SK-N-SH treated with all-trans-retinoic acid at 6 μM for 48 hours (cell line): ENCODE measurements around the gene CTPS2.
A peak's percentile ranks its signal among the peaks of the same experiment; 100 is the strongest.
"Not testable (repeated sequence)": the region's sequence is repeated elsewhere in the genome, so short reads cannot be mapped to it uniquely, and the experiment has no call there.

Experiments used
- ATAC-seq: fragments of 200-7000 bp; cut with Tn5 transposase; 3 replicates; pipeline ENCODE4 v1.9.1; 2020; ENCODE audit warnings: mild to moderate bottlenecking, moderate library complexity
- ARNTL ChIP-seq: fragments of 450-650 bp; formaldehyde crosslinking; IDR thresholded peaks from 2 replicates; pipeline ENCODE4 v1.5.0; 2020; ENCODE audit warnings: low read depth, mild to moderate bottlenecking, moderate library complexity, borderline replicate concordance
- BACH2 ChIP-seq: fragments of 250-450 bp; sonication (Bioruptor Pico); IDR thresholded peaks from 2 replicates; pipeline ENCODE4 v1.9.0; 2021; ENCODE audit warnings: mild to moderate bottlenecking, borderline replicate concordance
- CSDC2 ChIP-seq: fragments of 250-450 bp; sonication (Bioruptor Pico); IDR thresholded peaks from 2 replicates; pipeline ENCODE4 v1.5.0; 2020; ENCODE audit warnings: mild to moderate bottlenecking, moderate library complexity
- ISL1 ChIP-seq: fragments of 250-450 bp; sonication (Bioruptor Pico); IDR thresholded peaks from 2 replicates; pipeline ENCODE4 v2.1.2; 2022; ENCODE audit warnings: mild to moderate bottlenecking, moderate library complexity
- OSR1 ChIP-seq: fragments of 250-450 bp; sonication (Bioruptor Pico); IDR thresholded peaks from 2 replicates; pipeline ENCODE4 v1.8.0; 2022; ENCODE audit warnings: moderate library complexity, mild to moderate bottlenecking, inconsistent platforms
- PPARA ChIP-seq: fragments of 250-450 bp; sonication (Bioruptor Pico); IDR thresholded peaks from 2 replicates; pipeline ENCODE4 v1.5.0; 2020; ENCODE audit warnings: mild to moderate bottlenecking, borderline replicate concordance
- SNAI2 ChIP-seq: fragments of 250-450 bp; sonication (Bioruptor Pico); IDR thresholded peaks from 2 replicates; pipeline ENCODE4 v1.5.0; 2020; ENCODE audit warnings: mild to moderate bottlenecking, moderate library complexity
- TCF4 ChIP-seq: fragments of 250-450 bp; sonication (Bioruptor Pico); IDR thresholded peaks from 2 replicates; pipeline ENCODE4 v1.8.0; 2021; ENCODE audit warnings: mild to moderate bottlenecking, moderate library complexity, borderline replicate concordance
- ZFP3 ChIP-seq: fragments of 250-450 bp; sonication (Bioruptor Pico); IDR thresholded peaks from 2 replicates; pipeline ENCODE4 v1.5.0; 2020; ENCODE audit warnings: mild to moderate bottlenecking, moderate library complexity
- ZNF70 ChIP-seq: fragments of 450-650 bp; formaldehyde crosslinking; IDR thresholded peaks from 2 replicates; pipeline ENCODE4 v1.5.0; 2020; ENCODE audit warnings: mild to moderate bottlenecking, moderate library complexity
- TF ChIP-seq, protein P1 (sequence below): fragments of 250-450 bp; sonication (Bioruptor Pico); IDR thresholded peaks from 2 replicates; pipeline ENCODE4 v1.5.0; 2020; ENCODE audit warnings: mild to moderate bottlenecking, moderate library complexity
- TF ChIP-seq, protein P2 (sequence below): fragments of 250-450 bp; sonication (Bioruptor Pico); IDR thresholded peaks from 2 replicates; pipeline ENCODE4 v1.8.0; 2020; ENCODE audit warnings: mild to moderate bottlenecking, moderate library complexity, borderline replicate concordance
- TF ChIP-seq, protein P3 (sequence below): fragments of 250-450 bp; sonication (Bioruptor Pico); IDR thresholded peaks from 2 replicates; pipeline ENCODE4 v1.5.1; 2021; ENCODE audit warnings: mild to moderate bottlenecking, moderate library complexity
- TF ChIP-seq, protein P4 (sequence below): fragments of 250-450 bp; sonication (Bioruptor Pico); IDR thresholded peaks from 2 replicates; pipeline ENCODE4 v1.8.0; 2021; ENCODE audit warnings: low read depth, mild to moderate bottlenecking, moderate library complexity, borderline replicate concordance
- TF ChIP-seq, protein P5 (sequence below): fragments of 250-450 bp; sonication (Bioruptor Pico); IDR thresholded peaks from 2 replicates; pipeline ENCODE4 v1.5.1; 2020; ENCODE audit warnings: low read depth, mild to moderate bottlenecking, moderate library complexity

Gene CTPS2, protein sequence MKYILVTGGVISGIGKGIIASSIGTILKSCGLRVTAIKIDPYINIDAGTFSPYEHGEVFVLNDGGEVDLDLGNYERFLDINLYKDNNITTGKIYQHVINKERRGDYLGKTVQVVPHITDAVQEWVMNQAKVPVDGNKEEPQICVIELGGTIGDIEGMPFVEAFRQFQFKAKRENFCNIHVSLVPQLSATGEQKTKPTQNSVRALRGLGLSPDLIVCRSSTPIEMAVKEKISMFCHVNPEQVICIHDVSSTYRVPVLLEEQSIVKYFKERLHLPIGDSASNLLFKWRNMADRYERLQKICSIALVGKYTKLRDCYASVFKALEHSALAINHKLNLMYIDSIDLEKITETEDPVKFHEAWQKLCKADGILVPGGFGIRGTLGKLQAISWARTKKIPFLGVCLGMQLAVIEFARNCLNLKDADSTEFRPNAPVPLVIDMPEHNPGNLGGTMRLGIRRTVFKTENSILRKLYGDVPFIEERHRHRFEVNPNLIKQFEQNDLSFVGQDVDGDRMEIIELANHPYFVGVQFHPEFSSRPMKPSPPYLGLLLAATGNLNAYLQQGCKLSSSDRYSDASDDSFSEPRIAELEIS

DNA sequence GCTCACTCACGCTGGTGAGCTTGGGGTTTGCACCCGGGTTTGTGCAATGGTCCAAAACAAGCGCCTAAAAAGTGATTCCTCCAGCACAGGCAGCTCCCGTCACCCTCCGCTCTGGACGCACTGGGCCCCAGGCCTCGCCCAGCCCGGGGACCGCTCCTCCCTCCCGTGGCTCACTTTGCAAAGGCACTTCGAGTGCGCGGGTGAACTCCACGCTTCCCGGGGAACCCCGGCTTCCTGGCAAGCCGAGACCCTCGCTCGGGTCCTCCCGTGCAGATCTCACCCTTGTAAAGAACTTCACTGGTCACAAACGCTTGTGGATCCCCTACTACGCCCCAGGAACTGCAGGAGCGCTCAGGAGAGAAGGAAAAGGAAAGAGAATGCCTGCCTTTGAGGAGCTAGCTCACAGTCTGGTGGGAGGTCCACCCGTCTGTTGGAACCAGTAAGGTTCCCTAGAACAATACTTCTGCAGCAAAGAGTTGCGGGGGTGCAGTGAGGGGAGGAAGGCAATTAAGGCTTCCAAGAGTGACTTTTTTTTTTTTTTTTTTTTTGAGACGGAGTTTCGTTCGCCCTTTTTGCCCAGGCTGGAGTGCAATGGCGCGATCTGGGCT, at the start of gene CTPS2:
TSS of gene CTPS2 (minus strand) at position 122 of the 608 bp plus-strand sequence. CDS start 9,767 bp downstream, outside the sequence.
- TF ChIP-seq, protein P1, sequence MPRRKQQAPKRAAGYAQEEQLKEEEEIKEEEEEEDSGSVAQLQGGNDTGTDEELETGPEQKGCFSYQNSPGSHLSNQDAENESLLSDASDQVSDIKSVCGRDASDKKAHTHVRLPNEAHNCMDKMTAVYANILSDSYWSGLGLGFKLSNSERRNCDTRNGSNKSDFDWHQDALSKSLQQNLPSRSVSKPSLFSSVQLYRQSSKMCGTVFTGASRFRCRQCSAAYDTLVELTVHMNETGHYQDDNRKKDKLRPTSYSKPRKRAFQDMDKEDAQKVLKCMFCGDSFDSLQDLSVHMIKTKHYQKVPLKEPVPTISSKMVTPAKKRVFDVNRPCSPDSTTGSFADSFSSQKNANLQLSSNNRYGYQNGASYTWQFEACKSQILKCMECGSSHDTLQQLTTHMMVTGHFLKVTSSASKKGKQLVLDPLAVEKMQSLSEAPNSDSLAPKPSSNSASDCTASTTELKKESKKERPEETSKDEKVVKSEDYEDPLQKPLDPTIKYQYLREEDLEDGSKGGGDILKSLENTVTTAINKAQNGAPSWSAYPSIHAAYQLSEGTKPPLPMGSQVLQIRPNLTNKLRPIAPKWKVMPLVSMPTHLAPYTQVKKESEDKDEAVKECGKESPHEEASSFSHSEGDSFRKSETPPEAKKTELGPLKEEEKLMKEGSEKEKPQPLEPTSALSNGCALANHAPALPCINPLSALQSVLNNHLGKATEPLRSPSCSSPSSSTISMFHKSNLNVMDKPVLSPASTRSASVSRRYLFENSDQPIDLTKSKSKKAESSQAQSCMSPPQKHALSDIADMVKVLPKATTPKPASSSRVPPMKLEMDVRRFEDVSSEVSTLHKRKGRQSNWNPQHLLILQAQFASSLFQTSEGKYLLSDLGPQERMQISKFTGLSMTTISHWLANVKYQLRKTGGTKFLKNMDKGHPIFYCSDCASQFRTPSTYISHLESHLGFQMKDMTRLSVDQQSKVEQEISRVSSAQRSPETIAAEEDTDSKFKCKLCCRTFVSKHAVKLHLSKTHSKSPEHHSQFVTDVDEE, result no peak
- TF ChIP-seq, protein P2, sequence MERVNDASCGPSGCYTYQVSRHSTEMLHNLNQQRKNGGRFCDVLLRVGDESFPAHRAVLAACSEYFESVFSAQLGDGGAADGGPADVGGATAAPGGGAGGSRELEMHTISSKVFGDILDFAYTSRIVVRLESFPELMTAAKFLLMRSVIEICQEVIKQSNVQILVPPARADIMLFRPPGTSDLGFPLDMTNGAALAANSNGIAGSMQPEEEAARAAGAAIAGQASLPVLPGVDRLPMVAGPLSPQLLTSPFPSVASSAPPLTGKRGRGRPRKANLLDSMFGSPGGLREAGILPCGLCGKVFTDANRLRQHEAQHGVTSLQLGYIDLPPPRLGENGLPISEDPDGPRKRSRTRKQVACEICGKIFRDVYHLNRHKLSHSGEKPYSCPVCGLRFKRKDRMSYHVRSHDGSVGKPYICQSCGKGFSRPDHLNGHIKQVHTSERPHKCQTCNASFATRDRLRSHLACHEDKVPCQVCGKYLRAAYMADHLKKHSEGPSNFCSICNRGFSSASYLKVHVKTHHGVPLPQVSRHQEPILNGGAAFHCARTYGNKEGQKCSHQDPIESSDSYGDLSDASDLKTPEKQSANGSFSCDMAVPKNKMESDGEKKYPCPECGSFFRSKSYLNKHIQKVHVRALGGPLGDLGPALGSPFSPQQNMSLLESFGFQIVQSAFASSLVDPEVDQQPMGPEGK (CRISPR knock-in tag), result no peak
- TF ChIP-seq ZNF70 (CRISPR knock-in tag) (no peak), TCF4 (CRISPR knock-in tag) (no peak), PPARA (CRISPR knock-in tag) (no peak), OSR1 (CRISPR knock-in tag) (no peak), BACH2 (CRISPR knock-in tag) (no peak), ARNTL (CRISPR knock-in tag) (no peak), CSDC2 (CRISPR knock-in tag) (no peak), SNAI2 (no peak)
- TF ChIP-seq, protein P3, sequence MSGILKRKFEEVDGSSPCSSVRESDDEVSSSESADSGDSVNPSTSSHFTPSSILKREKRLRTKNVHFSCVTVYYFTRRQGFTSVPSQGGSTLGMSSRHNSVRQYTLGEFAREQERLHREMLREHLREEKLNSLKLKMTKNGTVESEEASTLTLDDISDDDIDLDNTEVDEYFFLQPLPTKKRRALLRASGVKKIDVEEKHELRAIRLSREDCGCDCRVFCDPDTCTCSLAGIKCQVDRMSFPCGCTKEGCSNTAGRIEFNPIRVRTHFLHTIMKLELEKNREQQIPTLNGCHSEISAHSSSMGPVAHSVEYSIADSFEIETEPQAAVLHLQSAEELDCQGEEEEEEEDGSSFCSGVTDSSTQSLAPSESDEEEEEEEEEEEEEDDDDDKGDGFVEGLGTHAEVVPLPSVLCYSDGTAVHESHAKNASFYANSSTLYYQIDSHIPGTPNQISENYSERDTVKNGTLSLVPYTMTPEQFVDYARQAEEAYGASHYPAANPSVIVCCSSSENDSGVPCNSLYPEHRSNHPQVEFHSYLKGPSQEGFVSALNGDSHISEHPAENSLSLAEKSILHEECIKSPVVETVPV (CRISPR knock-in tag), result no peak
- ATAC-seq, result peak; percentile 96

DNA sequence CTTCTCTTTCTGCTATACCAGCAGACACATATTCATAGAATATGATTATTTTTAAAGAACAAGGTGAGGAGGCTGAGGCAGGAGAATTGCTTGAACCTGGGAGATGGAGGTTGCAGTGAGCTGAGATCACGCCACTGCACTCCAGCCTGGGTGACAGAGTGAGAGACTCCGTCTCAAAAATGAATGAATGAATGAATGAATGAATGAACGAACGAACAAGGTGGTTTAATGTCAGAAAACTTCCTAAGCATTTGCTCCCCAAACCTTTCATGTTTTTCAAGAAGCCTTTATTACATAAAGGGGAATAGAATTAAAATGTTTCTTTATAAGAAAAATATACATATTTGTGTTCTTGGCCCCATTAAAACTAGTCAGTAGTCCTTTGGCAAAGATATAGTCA, 49.0 kb upstream of the CTPS2 start:
- ATAC-seq, result not testable (repeated sequence)

DNA sequence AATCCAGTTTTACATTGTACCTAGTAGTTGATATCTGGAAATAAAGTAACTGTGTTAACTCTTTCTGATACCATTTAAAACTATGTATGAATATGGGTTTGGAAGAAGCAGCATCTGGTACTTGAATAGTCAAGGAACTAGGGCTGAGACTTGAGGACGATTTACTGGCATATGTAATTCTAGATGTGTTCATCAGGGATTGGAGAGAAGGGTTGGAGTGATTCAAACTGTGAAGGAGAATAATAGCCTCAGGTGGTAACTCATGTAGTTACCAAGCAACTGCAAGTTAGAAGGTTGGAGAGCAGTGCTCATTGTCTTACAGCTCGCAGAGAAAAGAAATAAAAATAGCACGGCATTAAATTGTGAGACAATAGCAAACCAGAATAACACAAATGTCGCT, 44.3 kb upstream of the CTPS2 start:
- TF ChIP-seq, protein P4, sequence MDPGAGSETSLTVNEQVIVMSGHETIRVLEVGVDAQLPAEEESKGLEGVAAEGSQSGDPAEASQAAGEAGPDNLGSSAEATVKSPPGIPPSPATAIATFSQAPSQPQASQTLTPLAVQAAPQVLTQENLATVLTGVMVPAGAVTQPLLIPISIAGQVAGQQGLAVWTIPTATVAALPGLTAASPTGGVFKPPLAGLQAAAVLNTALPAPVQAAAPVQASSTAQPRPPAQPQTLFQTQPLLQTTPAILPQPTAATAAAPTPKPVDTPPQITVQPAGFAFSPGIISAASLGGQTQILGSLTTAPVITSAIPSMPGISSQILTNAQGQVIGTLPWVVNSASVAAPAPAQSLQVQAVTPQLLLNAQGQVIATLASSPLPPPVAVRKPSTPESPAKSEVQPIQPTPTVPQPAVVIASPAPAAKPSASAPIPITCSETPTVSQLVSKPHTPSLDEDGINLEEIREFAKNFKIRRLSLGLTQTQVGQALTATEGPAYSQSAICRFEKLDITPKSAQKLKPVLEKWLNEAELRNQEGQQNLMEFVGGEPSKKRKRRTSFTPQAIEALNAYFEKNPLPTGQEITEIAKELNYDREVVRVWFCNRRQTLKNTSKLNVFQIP (CRISPR knock-in tag), result no peak
- no peak for TF ChIP-seq ISL1
- no peak for ATAC-seq

DNA sequence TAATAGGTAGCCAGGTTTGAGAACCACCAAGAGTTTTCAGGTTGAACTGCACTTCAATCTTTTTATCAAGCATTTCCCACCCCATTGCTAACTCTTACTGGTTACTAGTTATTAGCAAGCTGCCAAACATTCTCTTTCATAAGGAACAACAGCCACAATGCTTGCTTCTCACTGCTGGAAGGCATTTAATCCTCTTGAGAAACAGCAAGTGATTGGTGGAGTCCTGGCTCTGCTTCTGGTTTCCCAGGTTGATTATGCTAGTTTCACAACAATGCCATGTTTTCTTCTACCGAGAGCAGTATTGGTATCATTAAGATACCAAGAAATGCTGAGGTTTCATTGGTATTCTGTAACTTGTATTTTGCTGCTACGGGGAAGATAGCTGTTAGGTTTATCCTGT, 41.5 kb upstream of the CTPS2 start:
- no peak for ATAC-seq
- TF ChIP-seq ZFP3, result no peak
- TF ChIP-seq, protein P5, sequence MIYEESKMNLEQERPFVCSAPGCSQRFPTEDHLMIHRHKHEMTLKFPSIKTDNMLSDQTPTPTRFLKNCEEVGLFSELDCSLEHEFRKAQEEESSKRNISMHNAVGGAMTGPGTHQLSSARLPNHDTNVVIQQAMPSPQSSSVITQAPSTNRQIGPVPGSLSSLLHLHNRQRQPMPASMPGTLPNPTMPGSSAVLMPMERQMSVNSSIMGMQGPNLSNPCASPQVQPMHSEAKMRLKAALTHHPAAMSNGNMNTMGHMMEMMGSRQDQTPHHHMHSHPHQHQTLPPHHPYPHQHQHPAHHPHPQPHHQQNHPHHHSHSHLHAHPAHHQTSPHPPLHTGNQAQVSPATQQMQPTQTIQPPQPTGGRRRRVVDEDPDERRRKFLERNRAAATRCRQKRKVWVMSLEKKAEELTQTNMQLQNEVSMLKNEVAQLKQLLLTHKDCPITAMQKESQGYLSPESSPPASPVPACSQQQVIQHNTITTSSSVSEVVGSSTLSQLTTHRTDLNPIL (CRISPR knock-in tag), result no peak

DNA sequence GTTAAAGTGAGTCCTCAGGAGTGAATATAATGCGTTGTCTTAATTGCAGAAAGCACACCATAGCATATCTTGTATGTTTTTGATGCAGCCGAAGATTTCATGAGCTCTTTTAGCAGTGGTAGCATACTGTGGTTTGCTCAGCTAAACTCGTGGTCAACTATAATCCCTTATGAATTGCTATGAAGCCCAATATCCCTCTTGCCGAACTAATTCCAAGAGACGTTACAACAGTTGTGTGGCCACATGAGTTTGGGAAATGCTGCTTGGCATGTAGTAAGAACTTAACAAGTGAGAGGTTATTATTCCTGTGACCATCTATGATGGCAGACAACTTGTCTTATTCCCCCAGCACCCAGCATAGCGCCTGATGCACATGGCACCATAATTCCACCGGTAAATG, 37.7 kb upstream of the CTPS2 start:
- no peak for ATAC-seq
- TF ChIP-seq ARNTL (CRISPR knock-in tag), result no peak
- TF ChIP-seq TCF4 (CRISPR knock-in tag), result no peak
- TF ChIP-seq, protein P2 (CRISPR knock-in tag), result no peak
